ENCODE results near the gene LYL1.

LYL1 gene

GRCh38 chr19:13128583-13128982 is 25.9 kb upstream of the LYL1 start:
- DNase-seq: no peak

GRCh38 chr19:13127811-13128575 is 25.3 kb upstream of the LYL1 start:
- no peak for DNase-seq

DNA sequence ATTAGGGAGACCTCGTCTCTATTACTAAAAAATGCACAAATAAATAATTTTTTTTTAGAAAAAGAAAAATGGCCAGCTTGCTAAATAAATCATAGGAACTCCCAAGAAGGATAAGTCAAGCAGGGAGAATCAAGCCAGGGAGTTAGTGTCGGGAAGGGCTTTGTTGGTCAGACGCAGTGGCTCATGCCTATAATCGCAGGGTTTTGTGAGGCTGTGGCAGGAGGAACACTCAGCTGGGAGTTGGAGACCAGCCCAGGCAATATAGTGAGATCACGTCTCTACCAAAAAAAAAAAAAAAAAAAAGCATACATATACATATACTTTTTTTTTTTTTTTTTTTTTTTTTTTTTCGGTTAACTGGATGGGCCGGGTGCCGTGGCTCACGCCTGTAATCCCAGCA is 24.4 kb upstream of the LYL1 start:
- DNase-seq: no peak

DNA sequence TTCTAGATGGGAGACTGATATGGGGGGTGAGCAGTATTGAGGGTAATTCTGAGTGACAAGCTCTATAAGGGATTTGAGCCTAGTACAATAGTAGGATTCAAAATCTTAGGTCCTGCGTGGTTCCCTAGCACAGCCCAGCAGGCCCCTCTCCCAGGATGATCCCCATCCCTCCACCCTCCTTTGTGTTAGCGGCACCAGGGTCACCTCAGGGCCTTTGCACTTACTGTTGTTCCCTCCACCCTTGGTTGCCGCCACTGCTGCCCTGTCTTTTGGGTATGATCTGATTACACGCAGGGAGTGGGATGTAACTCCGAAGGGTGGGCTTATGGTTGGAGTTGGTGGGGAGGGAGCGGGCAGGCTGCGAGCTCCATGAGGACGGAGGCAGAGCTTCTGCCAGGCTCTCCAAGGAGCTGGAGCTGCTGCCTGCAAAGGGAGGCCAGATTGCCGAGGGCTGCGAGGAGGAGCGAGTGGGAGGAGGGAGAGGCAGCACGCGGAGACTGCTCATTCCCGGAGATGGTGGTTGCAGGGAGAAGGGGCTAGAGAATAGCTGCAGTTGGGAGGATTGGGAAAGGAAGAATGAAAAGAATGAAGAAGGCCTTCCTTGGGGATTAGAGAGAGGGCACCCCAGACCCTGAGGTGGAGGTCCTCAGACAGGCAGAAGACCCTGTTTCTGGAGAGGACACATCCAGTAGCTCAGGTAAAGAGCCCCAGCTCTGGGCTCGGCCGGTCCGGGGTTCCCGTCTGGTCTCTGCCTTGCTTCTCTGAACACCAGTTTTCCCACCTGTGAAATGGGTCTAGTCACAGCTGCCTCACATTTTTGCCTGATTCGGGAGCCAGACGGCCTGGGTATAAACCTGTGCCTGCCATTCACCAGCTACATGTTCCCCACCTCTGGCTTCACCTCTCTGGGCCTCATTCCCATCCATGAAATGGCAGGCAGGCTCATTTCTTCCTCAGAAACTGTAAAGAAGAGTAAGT is 20.6 kb upstream of the LYL1 start:
- DNase-seq: no peak

- DNase-seq: no peak
Measured at GRCh38 chr19:13122275-13122878, 19.7 kb upstream of the LYL1 start.

DNA sequence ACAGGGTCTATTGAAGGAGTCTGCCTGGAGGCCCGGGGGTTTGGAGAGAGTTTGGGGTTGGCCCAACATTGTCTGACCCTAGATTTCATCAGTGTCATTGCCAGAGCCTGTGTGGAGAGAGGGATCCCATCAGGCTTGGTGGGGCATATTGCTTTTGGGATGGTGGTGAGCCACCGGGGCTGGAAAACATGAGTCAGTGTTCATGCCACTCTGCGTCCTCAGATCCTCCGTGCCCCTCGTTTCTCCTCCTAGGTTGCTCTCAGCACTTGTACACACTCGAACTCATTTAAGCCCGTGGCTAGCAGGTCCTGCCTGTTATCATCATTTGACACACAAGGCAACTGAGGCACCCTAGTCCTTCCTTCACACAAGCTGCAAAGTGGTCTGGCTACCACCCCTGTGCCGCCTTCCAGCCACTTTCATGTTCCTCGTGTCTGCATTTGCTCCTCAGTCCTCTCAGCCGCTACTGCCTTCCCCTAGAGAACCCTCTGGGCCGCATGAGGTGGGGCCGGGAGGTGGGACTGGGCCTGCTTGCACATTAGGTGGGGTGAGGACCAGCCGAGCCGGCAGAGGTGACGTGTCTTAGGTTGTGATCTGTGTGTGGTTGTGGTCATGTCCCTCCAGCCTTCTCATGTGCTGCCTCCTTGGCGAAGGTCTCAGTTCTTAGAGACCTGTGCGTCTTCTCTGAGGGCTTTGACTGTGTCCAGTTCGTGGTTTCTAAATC is 19.1 kb upstream of the LYL1 start:
- DNase-seq: no peak

DNA sequence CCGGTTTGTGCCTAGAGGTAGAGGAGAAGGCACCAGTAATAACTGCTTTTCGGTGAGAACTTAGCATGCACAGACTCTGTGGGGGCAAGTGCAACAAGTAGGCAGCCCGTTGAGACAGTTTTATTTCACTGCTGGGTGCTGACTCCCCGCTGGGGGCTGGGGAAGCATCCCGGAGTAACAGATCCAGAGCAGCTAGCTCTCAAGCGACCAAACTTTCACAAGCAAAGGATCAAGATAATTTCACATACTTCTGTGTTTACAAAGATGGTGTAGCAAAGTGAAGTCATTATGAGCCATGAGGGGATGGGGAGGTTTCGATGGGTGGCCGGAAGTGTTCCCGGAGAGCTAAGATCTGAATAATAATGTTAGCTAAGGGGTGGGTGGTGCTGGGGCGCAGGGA is 18.2 kb upstream of the LYL1 start:
- DNase-seq: no peak

DNA sequence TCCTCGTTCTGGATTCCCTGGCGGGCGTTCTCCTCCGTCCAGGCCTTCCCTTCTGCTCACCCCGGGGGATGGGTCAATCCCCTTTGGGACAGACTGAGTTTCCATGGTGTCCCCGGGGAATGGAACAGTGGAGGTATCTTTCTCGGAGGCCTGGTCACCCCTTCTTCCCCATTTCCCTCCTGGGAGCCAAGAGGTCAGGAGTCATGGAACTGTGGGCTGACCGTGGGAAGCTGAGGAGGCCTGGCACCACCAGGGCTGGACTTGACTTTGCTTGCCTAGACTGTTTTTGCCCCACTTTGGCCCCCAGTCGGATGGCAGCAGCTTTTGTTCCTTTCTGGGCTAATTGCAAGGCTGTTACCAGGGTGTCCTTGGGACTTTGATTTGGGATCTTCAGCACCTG is 17.4 kb upstream of the LYL1 start:
- no peak for DNase-seq

DNA sequence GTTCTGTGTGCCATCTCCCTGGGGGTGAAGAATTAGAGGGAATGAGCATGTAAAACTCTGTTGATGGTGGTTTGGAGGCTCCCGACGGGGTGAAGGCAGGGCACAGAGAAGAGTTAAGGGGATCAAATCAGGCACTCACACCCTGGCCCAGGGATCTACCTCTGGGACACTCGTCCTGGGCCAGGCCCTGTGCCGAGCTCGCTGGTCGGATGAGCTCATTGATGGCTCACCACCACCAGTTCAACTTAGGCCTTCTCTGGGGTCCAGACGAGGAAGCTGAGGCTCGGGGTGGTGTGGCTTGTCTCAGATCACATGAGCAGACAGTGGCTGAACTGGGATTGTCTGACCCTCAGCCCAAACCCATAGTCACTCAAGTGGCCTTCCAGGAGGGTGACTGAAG is 17.0 kb upstream of the LYL1 start:
- DNase-seq: no peak

DNA sequence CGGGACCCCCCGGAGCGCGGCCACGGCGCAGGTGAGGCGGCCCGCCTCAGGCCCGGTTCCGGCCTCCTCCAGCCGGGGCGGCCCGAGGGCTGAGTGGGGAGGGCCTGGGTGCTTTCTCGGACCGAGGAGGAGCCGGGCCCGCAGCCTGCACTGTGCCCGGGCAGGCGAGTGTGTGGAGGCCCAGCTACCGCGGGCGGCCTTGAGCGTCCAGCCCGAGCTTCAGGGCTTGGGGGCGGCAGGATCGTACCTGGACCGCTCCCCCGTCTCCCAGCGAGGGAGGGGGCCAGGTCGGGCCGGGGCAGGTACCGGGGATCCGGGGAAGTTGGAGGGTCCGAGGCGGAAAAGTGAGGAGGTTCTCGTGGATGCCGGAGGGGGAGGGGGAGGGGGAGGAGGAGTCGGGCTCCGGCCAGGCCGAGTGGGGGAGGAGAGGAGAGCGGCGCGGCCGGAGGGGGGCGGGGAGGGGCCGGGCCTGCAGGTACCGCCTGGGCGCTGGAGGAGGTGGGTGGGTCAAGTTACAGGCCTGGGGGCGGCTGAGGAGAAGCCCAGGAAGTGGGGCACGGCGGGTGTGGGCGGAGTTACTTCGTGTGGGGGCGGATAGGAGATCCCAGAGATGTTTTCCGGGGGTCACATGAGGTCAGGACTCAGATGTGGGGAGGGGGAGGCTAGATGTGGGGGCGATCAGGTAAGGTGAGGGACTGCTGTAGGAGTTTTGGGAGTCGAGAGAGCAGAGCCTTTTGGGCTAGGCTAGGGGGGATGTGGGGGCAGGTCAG is 16.0 kb upstream of the LYL1 start:
- DNase-seq: peak; percentile 47

- peak; percentile 89 for DNase-seq
Measured at GRCh38 chr19:13117772-13118423, 15.2 kb upstream of the LYL1 start, which contains the start of gene NACC1. Gene NACC1 (plus strand): TSS chr19:13118264. CDS start chr19:13135208, 16,944 bp downstream.

DNA sequence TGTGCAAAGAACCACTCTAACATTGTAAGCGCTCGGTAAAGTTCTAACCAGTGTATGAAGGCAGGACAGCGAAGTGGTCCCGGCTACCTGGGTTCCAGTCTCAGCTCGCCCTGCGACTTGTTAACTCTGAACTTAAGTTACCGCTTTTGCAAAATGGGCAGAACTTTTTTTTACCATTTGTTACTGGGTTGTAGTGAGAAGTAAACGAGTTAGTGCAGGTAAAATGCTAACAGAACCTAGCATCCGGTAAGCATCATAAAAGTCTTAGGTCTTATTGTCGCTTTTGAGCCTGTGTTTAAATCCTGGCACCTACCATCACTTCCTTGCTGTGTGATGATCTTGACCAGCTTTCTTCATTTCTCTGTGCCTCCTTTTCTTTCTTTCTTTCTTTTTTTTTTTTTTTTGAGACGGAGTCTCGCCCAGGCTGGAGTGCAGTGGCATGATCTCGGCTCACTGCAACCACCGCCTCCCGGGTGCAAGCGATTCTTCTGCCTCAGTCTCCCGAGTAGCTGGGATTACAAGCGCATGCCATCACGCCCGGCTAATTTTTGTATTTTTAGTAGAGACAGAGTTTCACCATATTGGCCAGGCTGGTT is 14.6 kb upstream of the LYL1 start:
- DNase-seq: peak; percentile 61

- DNase-seq: peak; percentile 93
Measured at GRCh38 chr19:13116282-13117175, 13.9 kb upstream of the LYL1 start, which contains the start of gene TRMT1. Gene TRMT1 (minus strand): TSS chr19:13116740. CDS start chr19:13116399, 341 bp downstream.

DNA sequence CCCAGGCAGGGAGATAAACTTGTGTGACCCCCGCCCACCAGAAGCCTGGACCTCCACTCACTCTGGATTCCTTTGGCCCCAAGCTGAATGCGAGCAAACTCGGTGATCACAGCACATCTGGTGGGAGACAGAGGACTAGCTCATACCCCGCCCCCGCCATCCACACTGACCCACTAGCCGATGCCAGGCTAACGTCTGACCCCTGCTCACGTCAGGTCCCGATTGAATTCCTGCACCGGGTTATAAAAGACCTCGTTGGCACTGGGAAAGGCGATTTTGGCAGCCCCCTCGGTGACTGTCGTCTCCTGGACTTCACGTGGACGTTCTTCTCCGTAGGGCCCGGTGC is 13.3 kb upstream of the LYL1 start:
- no peak for DNase-seq

GRCh38 chr19:13112555-13112954 is 9.9 kb upstream of the LYL1 start:
- no peak for DNase-seq

DNA sequence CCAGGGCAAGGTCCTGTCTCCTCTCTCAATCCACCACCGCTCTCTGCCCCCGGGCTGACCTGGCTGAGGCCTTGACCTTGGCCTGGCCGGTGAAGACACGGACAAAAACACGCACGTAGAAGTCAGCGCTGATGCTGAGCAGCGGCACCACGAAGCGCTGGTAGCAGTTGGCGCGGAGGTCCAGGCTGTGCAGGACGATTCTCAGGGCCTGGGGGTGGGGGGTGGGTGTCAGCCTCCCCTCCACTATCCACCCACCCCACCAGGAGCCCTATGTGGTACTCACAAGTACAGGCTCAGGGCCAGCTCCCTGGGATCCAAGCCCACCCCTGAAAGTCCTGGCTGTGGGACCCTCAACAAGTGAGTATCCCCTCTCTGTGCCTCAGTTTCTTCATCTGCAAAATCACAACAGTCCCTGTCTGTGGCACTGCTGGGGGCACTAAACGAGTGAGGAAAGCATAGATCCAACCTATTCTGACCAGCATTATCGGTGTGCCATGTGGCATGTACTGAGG is 7.5 kb upstream of the LYL1 start:
- no peak for DNase-seq

DNA sequence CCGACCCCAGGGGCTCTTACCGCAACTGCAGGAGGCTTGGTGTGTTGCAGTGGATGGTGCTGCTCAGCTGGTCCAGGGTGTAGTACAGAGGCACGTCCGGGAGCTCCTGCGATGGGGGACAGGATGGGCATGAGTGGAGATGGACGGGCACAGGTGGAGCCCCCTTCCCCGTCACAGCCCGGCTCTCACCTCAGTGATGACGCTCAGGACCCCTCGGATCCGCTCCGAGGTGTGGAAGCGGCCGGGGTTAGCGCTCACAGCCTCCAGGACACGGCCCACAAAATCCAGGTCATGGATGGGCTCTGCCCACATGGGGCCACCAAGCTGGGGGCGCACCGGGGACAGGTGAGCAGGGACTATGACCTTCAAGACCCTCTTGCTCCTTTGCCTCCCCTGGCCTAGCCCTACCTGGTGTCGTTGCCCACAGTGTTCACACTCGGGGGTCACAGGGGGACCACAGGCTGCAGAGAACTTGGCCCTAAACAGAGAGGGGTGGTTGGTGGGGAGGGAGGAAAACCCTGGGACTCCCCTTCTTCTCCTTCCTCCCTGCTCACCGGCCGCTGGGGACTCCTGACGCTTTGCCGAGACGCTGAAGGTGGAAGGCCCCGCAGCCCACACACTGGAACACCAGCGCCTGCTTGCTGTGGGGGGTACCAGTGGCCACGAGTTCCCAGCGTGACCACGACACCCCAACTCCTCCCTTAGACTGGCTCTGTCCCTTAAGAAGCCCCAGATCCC is 6.9 kb upstream of the LYL1 start:
- no peak for DNase-seq

- DNase-seq: no peak
Measured at GRCh38 chr19:13104848-13105711, 2.4 kb upstream of the LYL1 start.
